Posterior cingulate gyrus (tissue), 11 donors: ENCODE results near the gene SEC14L3.

Source experiments
- DNase-seq, 10 donors: peaks; one replicate each; pipeline versions ENCODE4 v3.0.0 to v3.0.0-alpha.2; 2020 to 2021; ENCODE audit warnings: mixed read lengths in 3 of 10
- intact Hi-C: fragments of 100-400 bp; cut with DNase I; formaldehyde crosslinking; loops from one replicate; pipeline ENCODE4 v1.15.1; 2023

Gene SEC14L3

GRCh38 chr22:30425616-30426387, 46.0 kb downstream of the SEC14L3 start, which contains the start of gene MTFP1:
TSS of gene MTFP1 (plus strand) at chr22:30425768. CDS start at chr22:30425880, 112 bp downstream.
- intact Hi-C loops: no loop called here
- DNase-seq: peak in 9 of 10 donors; percentile 40 to 91 (median 52)

GRCh38 chr22:30425327-30425615, 46.5 kb downstream of the SEC14L3 start:
- intact Hi-C loops: no loop called here
- DNase-seq: no peak

- peak in 1 of 10 donors; percentile 57 for DNase-seq
- intact Hi-C loops: no loop called here
These were observed 47.1 kb downstream of the SEC14L3 start for GRCh38 chr22:30424534-30425326.

GRCh38 chr22:30423959-30424533, 47.8 kb downstream of the SEC14L3 start:
- peak; percentile 97 to 100 (median 98) for DNase-seq
- intact Hi-C loops: loop anchor here (1.0 kb wide), 1 partner anchor 27 kb away; the partner anchor contains the start of gene SEC14L2

- intact Hi-C loops: loop anchor here (1.0 kb wide), 1 partner anchor 26 kb away; the partner anchor contains the start of gene SEC14L2
These were observed 48.4 kb downstream of the SEC14L3 start for GRCh38 chr22:30423301-30423958.

GRCh38 chr22:30422481-30423300, 49.1 kb downstream of the SEC14L3 start:
- intact Hi-C loops: loop anchor here (1.0 kb wide), 1 partner anchor 25 kb away; the partner anchor contains the start of gene SEC14L2

More at GRCh38 chr22:30423301-30423958, 48.4 kb downstream of the SEC14L3 start:
- peak in 4 of 10 donors; percentile 46 to 91 (median 83) for DNase-seq

GRCh38 chr22:30421695-30422480, 49.9 kb downstream of the SEC14L3 start:
- DNase-seq: peak in 1 of 10 donors; percentile 18
- intact Hi-C loops: no loop called here

More at GRCh38 chr22:30422481-30423300, 49.1 kb downstream of the SEC14L3 start:
- DNase-seq: peak in 8 of 10 donors; percentile 41 to 93 (median 69)

GRCh38 chr22:30420347-30421125, 51.3 kb downstream of the SEC14L3 start:
- intact Hi-C loops: no loop called here

GRCh38 chr22:30416837-30417236, 55.0 kb downstream of the SEC14L3 start:
- no peak for DNase-seq
- intact Hi-C loops: no loop called here

More at GRCh38 chr22:30420347-30421125, 51.3 kb downstream of the SEC14L3 start:
- DNase-seq: peak in 1 of 10 donors; percentile 1

GRCh38 chr22:30416403-30416802, 55.4 kb downstream of the SEC14L3 start:
- intact Hi-C loops: no loop called here
- no peak for DNase-seq

GRCh38 chr22:30414525-30415047, 57.2 kb downstream of the SEC14L3 start:
- intact Hi-C loops: no loop called here
- DNase-seq: no peak

- peak in 2 of 10 donors; percentile 49 to 84 for DNase-seq
- intact Hi-C loops: no loop called here
These were observed 57.9 kb downstream of the SEC14L3 start for GRCh38 chr22:30413745-30414524.

- no peak for DNase-seq
- intact Hi-C loops: no loop called here
These were observed 58.8 kb downstream of the SEC14L3 start for GRCh38 chr22:30413001-30413400.

GRCh38 chr22:30411780-30412179, 60.0 kb downstream of the SEC14L3 start:
- intact Hi-C loops: no loop called here
- DNase-seq: no peak
